SK-N-SH treated with all-trans-retinoic acid at 6 μM for 48 hours (cell line): ENCODE data around the gene COL26A1.

Experiments
- ATAC-seq: fragments of 200-7000 bp; cut with Tn5 transposase; 3 replicates; pipeline ENCODE4 v1.9.1; 2020; ENCODE audit warnings: mild to moderate bottlenecking, moderate library complexity
- ARNTL ChIP-seq: fragments of 450-650 bp; formaldehyde crosslinking; IDR thresholded peaks from 2 replicates; pipeline ENCODE4 v1.5.0; 2020; ENCODE audit warnings: low read depth, mild to moderate bottlenecking, moderate library complexity, borderline replicate concordance
- BACH2 ChIP-seq: fragments of 250-450 bp; sonication (Bioruptor Pico); IDR thresholded peaks from 2 replicates; pipeline ENCODE4 v1.9.0; 2021; ENCODE audit warnings: mild to moderate bottlenecking, borderline replicate concordance
- CREB5 ChIP-seq: fragments of 250-450 bp; sonication (Bioruptor Pico); IDR thresholded peaks from 2 replicates; pipeline ENCODE4 v1.5.1; 2020; ENCODE audit warnings: low read depth, mild to moderate bottlenecking, moderate library complexity
- CSDC2 ChIP-seq: fragments of 250-450 bp; sonication (Bioruptor Pico); IDR thresholded peaks from 2 replicates; pipeline ENCODE4 v1.5.0; 2020; ENCODE audit warnings: mild to moderate bottlenecking, moderate library complexity
- ESRRG ChIP-seq: fragments of 250-450 bp; sonication (Bioruptor Pico); IDR thresholded peaks from 2 replicates; pipeline ENCODE4 v1.6.1; 2021; ENCODE audit warnings: mild to moderate bottlenecking
- ISL1 ChIP-seq: fragments of 250-450 bp; sonication (Bioruptor Pico); IDR thresholded peaks from 2 replicates; pipeline ENCODE4 v2.1.2; 2022; ENCODE audit warnings: mild to moderate bottlenecking, moderate library complexity
- OSR1 ChIP-seq: fragments of 250-450 bp; sonication (Bioruptor Pico); IDR thresholded peaks from 2 replicates; pipeline ENCODE4 v1.8.0; 2022; ENCODE audit warnings: moderate library complexity, mild to moderate bottlenecking, inconsistent platforms
- PATZ1 ChIP-seq: fragments of 250-450 bp; sonication (Bioruptor Pico); IDR thresholded peaks from 2 replicates; pipeline ENCODE4 v1.8.0; 2020; ENCODE audit warnings: mild to moderate bottlenecking, moderate library complexity, borderline replicate concordance
- POU6F1 ChIP-seq: fragments of 250-450 bp; sonication (Bioruptor Pico); IDR thresholded peaks from 2 replicates; pipeline ENCODE4 v1.8.0; 2021; ENCODE audit warnings: low read depth, mild to moderate bottlenecking, moderate library complexity, borderline replicate concordance
- PPARA ChIP-seq: fragments of 250-450 bp; sonication (Bioruptor Pico); IDR thresholded peaks from 2 replicates; pipeline ENCODE4 v1.5.0; 2020; ENCODE audit warnings: mild to moderate bottlenecking, borderline replicate concordance
- RARB ChIP-seq: fragments of 250-450 bp; sonication (Bioruptor Pico); IDR thresholded peaks from 2 replicates; pipeline ENCODE4 v1.8.0; 2021; ENCODE audit warnings: mild to moderate bottlenecking, moderate library complexity
- SNAI2 ChIP-seq: fragments of 250-450 bp; sonication (Bioruptor Pico); IDR thresholded peaks from 2 replicates; pipeline ENCODE4 v1.5.0; 2020; ENCODE audit warnings: mild to moderate bottlenecking, moderate library complexity
- TOX ChIP-seq: fragments of 250-450 bp; sonication (Bioruptor Pico); IDR thresholded peaks from 2 replicates; pipeline ENCODE4 v1.8.0; 2021; ENCODE audit warnings: mild to moderate bottlenecking, moderate library complexity, borderline replicate concordance
- ZFP3 ChIP-seq: fragments of 250-450 bp; sonication (Bioruptor Pico); IDR thresholded peaks from 2 replicates; pipeline ENCODE4 v1.5.0; 2020; ENCODE audit warnings: mild to moderate bottlenecking, moderate library complexity
- ZFP30 ChIP-seq: fragments of 450-650 bp; formaldehyde crosslinking; IDR thresholded peaks from 2 replicates; pipeline ENCODE4 v1.5.0; 2022; ENCODE audit warnings: mild to moderate bottlenecking, moderate library complexity
- ZNF565 ChIP-seq: fragments of 450-650 bp; formaldehyde crosslinking; conservative IDR thresholded peaks from 2 replicates; pipeline ENCODE4 v1.5.0; 2020; ENCODE audit warnings: low read depth, mild to moderate bottlenecking, moderate library complexity
- ZNF70 ChIP-seq: fragments of 450-650 bp; formaldehyde crosslinking; IDR thresholded peaks from 2 replicates; pipeline ENCODE4 v1.5.0; 2020; ENCODE audit warnings: mild to moderate bottlenecking, moderate library complexity
- ZNF8 ChIP-seq: fragments of 450-650 bp; formaldehyde crosslinking; IDR thresholded peaks from 2 replicates; pipeline ENCODE4 v1.5.0; 2020; ENCODE audit warnings: mild to moderate bottlenecking, moderate library complexity
- TF ChIP-seq, protein P1 (sequence below): fragments of 250-450 bp; sonication (Bioruptor Pico); IDR thresholded peaks from 2 replicates; pipeline ENCODE4 v1.5.1; 2021; ENCODE audit warnings: mild to moderate bottlenecking, moderate library complexity
- TF ChIP-seq, protein P2 (sequence below): fragments of 250-450 bp; sonication (Bioruptor Pico); IDR thresholded peaks from 2 replicates; pipeline ENCODE4 v1.5.0; 2020; ENCODE audit warnings: mild to moderate bottlenecking, moderate library complexity

Gene COL26A1

DNA sequence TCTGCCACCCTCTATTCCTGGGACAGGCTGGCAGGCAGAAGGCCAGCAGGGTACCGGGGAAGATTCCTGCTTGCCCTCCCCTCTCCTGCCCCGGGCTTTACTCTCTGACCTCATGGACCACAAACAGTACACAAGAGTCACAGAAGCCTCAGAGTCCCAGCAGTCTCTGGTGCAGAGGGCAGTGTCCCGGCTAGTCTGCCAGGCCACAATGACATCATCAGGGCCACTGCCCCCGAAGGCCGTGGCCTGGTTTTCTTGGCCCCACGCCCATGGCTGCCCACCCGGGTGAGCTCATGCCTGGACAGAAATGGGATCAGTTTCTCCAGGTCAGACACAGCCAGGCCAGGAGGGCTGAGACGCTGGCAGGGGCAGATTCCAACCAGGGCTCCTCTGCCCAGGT, 174.5 kb downstream of the COL26A1 start:
- ATAC-seq: no peak
- TF ChIP-seq CSDC2 (CRISPR knock-in tag) (no peak), ZFP30 (CRISPR knock-in tag) (no peak), ESRRG (no peak)

DNA sequence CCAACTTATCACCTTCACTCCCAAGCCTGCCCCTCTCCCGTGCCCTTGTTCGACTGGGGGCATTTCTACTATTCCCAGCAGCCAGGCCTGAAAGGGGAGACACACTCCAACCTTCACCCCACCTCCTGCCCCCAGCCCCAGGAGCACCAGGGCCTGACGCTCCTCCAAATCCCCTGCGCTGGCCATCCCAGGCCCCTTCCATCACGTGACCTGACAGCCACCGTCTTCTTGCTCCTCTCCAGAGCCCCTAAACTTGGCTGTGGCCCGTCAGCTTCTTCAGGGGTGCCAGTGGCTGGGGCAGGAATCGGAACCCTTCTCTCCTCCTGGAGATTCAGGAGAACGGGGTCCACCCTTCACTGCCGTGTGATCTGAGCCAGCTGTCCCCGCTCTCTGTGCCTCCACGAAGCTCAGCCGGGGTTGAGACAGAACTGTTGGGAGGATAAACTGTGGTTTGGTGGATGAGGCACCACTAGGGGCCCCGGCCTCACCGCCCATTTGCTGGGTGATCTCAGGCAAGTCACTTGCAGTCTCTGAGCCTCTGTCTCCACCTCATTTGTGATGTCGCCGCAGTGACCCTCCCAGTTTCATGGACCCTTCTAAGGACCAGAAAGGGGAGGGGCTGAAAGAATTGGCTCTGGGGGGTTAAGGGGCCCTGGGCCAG, 175.4 kb downstream of the COL26A1 start:
- ATAC-seq: no peak
- TF ChIP-seq ZNF8 (CRISPR knock-in tag) (no peak), PPARA (CRISPR knock-in tag) (no peak), ZNF565 (CRISPR knock-in tag) (no peak), POU6F1 (CRISPR knock-in tag) (no peak), ZNF70 (CRISPR knock-in tag) (no peak)

DNA sequence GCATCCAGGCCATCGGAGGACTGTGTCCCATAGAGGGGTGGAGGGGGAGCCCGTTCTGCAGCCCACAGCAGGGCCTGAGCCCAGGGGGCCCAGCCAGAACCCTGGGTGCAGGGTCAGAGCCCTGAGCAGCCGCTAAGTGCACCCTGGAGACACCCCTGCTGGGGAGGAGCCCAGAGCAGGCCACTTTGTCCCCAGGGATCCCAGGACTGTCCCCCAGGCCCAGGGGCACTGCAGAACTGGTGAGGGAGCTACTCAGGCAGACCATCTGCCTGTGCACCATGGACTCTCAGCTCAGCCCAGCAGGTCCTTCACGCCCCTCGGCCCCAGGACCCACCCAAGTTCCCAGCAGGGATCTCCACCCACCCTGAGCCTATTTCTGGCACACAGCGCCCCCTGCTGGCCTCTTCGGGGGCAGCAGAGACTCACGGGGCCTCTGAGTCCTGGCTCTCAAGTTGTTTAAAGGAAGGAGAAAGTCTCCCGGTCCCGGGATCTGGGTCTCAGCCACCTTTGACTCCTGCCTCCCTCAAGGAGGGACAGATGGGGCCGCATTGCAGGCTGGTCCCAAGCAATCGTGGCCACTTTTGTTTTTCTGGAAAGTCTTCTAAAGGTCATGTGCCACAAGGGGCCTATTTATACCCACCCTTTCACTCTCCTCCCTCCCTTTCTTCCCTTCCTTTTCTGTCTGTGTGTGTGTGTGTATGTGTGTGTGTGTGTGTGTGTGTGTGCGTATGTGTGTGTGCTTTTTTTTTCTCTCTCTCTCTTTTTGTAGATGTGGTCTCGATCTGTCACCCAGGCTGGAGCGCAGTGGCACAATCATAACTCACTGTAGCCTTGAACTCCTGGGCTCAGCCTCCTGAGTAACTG, 176.2 kb downstream of the COL26A1 start:
- ATAC-seq: peak; percentile 89
- TF ChIP-seq OSR1 (CRISPR knock-in tag) (no peak), ZNF565 (CRISPR knock-in tag) (no peak), PATZ1 (no peak)

DNA sequence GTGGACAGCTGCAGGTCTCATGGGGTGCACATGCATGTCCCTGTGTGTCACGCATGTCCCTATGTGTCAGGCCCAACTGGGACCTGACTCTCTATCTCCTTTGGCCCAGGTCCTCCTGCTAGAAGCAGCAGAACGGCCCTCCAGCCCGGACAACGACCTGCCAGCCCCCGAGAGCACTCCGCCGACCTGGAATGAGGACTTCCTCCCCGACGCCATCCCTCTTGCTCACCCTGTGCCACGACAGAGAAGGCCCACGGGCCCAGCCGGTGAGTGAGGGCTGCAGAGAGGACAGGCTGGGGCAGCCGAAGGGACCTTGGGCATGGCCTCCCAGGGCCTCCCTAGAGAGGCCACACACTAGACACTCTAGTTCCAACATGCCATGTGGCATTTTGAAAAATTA, 177.1 kb downstream of the COL26A1 start:
- no peak for TF ChIP-seq PPARA (CRISPR knock-in tag)
- TF ChIP-seq ZNF70 (CRISPR knock-in tag): no peak
- no peak for TF ChIP-seq ZFP30 (CRISPR knock-in tag)
- no peak for TF ChIP-seq BACH2 (CRISPR knock-in tag)
- no peak for TF ChIP-seq ZFP3 (CRISPR knock-in tag)
- no peak for TF ChIP-seq SNAI2
- TF ChIP-seq, protein P1, sequence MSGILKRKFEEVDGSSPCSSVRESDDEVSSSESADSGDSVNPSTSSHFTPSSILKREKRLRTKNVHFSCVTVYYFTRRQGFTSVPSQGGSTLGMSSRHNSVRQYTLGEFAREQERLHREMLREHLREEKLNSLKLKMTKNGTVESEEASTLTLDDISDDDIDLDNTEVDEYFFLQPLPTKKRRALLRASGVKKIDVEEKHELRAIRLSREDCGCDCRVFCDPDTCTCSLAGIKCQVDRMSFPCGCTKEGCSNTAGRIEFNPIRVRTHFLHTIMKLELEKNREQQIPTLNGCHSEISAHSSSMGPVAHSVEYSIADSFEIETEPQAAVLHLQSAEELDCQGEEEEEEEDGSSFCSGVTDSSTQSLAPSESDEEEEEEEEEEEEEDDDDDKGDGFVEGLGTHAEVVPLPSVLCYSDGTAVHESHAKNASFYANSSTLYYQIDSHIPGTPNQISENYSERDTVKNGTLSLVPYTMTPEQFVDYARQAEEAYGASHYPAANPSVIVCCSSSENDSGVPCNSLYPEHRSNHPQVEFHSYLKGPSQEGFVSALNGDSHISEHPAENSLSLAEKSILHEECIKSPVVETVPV (CRISPR knock-in tag): no peak
- no peak for TF ChIP-seq CREB5 (CRISPR knock-in tag)
- TF ChIP-seq ISL1 (CRISPR knock-in tag): no peak
- no peak for TF ChIP-seq PATZ1
- no peak for TF ChIP-seq ARNTL (CRISPR knock-in tag)
- no peak for TF ChIP-seq RARB (CRISPR knock-in tag)
- TF ChIP-seq, protein P2, sequence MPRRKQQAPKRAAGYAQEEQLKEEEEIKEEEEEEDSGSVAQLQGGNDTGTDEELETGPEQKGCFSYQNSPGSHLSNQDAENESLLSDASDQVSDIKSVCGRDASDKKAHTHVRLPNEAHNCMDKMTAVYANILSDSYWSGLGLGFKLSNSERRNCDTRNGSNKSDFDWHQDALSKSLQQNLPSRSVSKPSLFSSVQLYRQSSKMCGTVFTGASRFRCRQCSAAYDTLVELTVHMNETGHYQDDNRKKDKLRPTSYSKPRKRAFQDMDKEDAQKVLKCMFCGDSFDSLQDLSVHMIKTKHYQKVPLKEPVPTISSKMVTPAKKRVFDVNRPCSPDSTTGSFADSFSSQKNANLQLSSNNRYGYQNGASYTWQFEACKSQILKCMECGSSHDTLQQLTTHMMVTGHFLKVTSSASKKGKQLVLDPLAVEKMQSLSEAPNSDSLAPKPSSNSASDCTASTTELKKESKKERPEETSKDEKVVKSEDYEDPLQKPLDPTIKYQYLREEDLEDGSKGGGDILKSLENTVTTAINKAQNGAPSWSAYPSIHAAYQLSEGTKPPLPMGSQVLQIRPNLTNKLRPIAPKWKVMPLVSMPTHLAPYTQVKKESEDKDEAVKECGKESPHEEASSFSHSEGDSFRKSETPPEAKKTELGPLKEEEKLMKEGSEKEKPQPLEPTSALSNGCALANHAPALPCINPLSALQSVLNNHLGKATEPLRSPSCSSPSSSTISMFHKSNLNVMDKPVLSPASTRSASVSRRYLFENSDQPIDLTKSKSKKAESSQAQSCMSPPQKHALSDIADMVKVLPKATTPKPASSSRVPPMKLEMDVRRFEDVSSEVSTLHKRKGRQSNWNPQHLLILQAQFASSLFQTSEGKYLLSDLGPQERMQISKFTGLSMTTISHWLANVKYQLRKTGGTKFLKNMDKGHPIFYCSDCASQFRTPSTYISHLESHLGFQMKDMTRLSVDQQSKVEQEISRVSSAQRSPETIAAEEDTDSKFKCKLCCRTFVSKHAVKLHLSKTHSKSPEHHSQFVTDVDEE (CRISPR knock-in tag): no peak
- TF ChIP-seq CSDC2 (CRISPR knock-in tag): no peak
- TF ChIP-seq ZNF565 (CRISPR knock-in tag): no peak
- TF ChIP-seq ESRRG: no peak
- no peak for TF ChIP-seq OSR1 (CRISPR knock-in tag)
- no peak for TF ChIP-seq POU6F1 (CRISPR knock-in tag)
- no peak for TF ChIP-seq TOX (CRISPR knock-in tag)
- no peak for TF ChIP-seq ZNF8 (CRISPR knock-in tag)
- ATAC-seq: no peak
